Measurements from ENCODE around the gene PGBD5.

DNA sequence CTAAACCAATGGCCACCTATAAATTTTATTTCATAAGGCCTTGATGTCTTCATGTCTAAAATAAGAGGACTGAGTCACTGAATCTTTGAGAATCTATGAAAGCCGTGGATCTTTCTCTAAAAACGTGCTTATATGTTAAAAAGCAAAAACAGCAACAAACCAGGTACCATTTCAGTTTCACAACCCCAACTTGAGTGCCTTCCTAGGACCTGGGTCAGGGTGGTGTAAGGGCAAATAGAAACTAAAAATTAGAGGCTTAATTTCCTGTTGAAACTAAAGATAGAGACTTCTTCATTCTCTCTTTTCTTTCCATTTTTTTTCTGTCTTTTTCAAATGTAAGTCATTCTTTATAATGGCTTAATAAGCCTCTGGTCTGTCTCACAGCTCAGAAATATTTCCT lies 27.2 kb upstream of the PGBD5 start:
- TF ChIP-seq ZNF782 (CRISPR knock-in tag; IDR thresholded peaks at IDR 0.05; ENCODE audit: borderline replicate concordance) (no peak), MIER3 (CRISPR knock-in tag; IDR thresholded peaks at IDR 0.05; ENCODE audit: borderline replicate concordance) (no peak), MAX (IDR thresholded peaks at IDR 0.05) (no peak)
